HFF-Myc (cell line): ENCODE data around the gene WDR89.
A peak's percentile ranks its signal among the peaks of the same experiment; 100 is the strongest.

ENCODE experiments used
- DNase-seq: peaks from one replicate; pipeline ENCODE4 v3.0.0-alpha.2; 2011; ENCODE audit warnings: low read depth; ENCODE audit errors: extremely low read depth
- H3K4me3 ChIP-seq: replicated peaks from 2 replicates; pipeline ENCODE4 v1.5.1; 2011; ENCODE audit warnings: low read depth, mild to moderate bottlenecking, control low read depth, low read length
- CTCF ChIP-seq: IDR thresholded peaks from 2 replicates; pipeline ENCODE4 v1.5.1; 2012; ENCODE audit warnings: mild to moderate bottlenecking, low read depth, low read length, control low read depth; ENCODE audit errors: missing control alignments

Gene WDR89

GRCh38 chr14:63641473-63642228 lies at the start of gene WDR89:
Gene WDR89, minus strand, starts transcription at chr14:63641871. Its CDS starts 41,929 bp downstream, at chr14:63599942.
- peak; percentile 99 for DNase-seq
- peak; percentile 69 for TF ChIP-seq CTCF
- H3K4me3 ChIP-seq, result peak within 1 kb of the TSS; percentile 62

GRCh38 chr14:63689132-63689531 lies 47.5 kb upstream of the WDR89 start:
- no peak for DNase-seq
- TF ChIP-seq CTCF, result no peak
- H3K4me3 ChIP-seq, result no peak overlapping the region

- no peak overlapping the region for H3K4me3 ChIP-seq
- TF ChIP-seq CTCF, result no peak
These were observed 45.3 kb upstream of the WDR89 start for GRCh38 chr14:63686926-63687325.

GRCh38 chr14:63685401-63685800 lies 43.7 kb upstream of the WDR89 start:
- no peak for TF ChIP-seq CTCF

More at GRCh38 chr14:63686926-63687325, 45.3 kb upstream of the WDR89 start:
- no peak for DNase-seq

GRCh38 chr14:63682727-63683593 lies 41.3 kb upstream of the WDR89 start:
- no peak overlapping the region for H3K4me3 ChIP-seq
- no peak for DNase-seq
- TF ChIP-seq CTCF, result no peak

More at GRCh38 chr14:63685401-63685800, 43.7 kb upstream of the WDR89 start:
- no peak overlapping the region for H3K4me3 ChIP-seq
- DNase-seq, result no peak

- no peak for TF ChIP-seq CTCF
- DNase-seq, result no peak
- H3K4me3 ChIP-seq, result no peak overlapping the region
These were observed 36.9 kb upstream of the WDR89 start for GRCh38 chr14:63678536-63678935.
